Epithelial cell of prostate (primary cell): ENCODE data around the gene SPATA46.
"Not testable (repeated sequence)": the region's sequence is repeated elsewhere in the genome, so short reads cannot be mapped to it uniquely, and the experiment has no call there.

Experiments
- DNase-seq: peaks from one replicate; pipeline ENCODE4 v3.0.0-alpha.2; 2011; ENCODE audit warnings: low read depth, low spot score
- H3K27ac ChIP-seq: fragments of 450-650 bp; 2 replicates; pipeline ENCODE4 v1.5.1; 2017; ENCODE audit warnings: mild to moderate bottlenecking

Gene SPATA46, protein sequence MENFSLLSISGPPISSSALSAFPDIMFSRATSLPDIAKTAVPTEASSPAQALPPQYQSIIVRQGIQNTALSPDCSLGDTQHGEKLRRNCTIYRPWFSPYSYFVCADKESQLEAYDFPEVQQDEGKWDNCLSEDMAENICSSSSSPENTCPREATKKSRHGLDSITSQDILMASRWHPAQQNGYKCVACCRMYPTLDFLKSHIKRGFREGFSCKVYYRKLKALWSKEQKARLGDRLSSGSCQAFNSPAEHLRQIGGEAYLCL

DNA sequence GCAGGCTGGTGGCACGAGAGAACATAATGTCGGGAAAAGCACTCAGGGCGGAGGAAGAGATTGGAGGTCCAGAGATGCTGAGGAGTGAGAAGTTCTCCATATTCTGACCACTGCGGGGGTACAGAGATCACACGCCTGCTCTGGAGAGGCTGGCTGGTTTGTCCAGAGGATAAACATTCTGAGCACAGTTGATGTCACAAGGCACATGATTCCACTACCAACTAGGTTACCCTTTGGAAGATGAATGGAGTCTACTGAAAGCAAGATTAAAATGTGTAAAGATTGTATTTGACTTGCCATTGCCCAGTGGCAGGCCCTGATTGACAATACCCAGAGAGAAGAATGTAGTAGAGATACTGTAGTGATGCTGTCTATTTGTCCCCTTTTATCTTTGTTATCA, at the start of gene SPATA46:
SPATA46 (minus strand) TSS at position 164 of the 400 bp plus-strand sequence; CDS start at position 100, 64 bp downstream.
- no peak within 1 kb of the TSS for H3K27ac ChIP-seq
- no peak for DNase-seq

DNA sequence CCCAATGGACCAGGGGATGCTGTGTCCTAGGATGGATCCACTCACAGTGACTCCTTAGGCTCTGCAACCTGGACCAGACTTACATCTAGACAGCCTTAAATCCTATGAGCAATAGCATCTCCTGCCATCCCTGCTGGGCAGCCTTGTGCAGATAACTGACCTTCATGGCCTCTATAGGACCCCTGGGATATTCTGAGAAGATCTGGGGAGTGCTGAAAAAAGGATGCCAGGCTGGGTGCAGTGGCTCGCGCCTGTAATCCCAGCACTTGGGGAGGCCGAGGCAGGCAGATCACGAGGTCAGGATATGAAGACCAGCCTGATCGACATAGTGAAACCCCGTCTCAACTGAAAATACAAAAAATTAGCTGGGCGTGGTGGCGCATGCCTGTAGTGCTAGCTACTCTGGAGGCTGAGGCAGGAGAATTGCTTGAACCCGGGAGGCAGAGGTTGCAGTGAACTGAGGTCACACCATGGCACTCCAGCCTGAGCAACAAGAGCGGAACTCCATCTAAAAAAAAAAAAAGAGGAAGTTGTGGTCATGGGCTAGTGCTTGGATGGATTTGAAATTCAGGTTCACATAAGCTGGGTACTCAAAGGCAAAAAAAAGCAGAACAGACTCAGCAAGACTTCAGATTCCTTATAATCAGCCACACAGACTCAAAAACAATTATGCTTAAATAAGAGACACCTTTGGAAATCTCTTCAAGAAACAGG, 46.2 kb upstream of the SPATA46 start:
- H3K27ac ChIP-seq = no peak overlapping the region
- DNase-seq = no peak

- no peak for DNase-seq
- H3K27ac ChIP-seq = no peak overlapping the region
Observed at GRCh38 chr1:162421258-162422164, 44.9 kb upstream of the SPATA46 start.

GRCh38 chr1:162420120-162420519, 43.5 kb upstream of the SPATA46 start:
- H3K27ac ChIP-seq = peak overlapping the region; percentile 74

DNA sequence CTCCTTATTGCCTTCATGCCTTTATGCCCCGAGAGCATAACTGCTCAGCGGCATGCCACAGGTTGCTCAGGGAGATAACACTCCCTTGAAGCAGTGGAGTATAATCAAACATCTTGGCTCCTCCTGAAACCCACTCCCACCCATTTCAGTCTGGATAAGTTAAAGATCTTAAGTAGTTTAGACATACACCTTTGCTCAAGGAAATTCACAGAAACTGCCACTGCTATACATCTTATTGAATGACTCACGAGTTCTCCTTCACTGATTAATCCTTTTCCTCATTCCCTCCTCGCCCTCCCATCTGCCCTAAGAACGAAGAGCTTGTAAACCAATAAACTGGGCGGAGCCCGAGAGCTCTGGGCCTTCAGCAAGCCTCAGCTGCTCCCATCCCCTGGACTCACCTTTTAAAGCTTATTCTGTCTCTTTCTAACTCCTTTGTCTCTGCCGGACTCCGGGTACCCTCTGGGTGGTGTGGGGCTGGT, 42.8 kb upstream of the SPATA46 start:
- DNase-seq = peak; percentile 53
- H3K27ac ChIP-seq = peak overlapping the region; percentile 74

More at GRCh38 chr1:162420120-162420519, 43.5 kb upstream of the SPATA46 start:
- no peak for DNase-seq

DNA sequence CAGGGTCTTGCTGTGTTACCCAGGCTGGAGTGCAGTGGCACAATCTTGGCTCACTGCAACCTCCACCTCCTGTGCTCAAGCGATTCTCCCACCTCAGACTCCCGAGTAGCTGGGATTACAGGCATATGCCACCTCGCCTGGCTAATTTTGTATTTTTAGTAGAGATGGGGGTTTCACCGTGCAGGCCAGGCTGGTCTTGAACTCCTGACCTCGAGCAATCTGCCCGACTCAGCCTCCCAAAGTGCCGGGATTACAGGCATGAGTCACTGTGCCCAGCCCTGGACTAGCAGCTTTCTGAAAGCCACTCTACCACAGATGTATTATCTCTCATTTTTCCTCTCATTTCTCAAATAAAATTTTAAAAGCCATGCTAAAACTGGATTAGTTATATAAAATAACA, 41.9 kb upstream of the SPATA46 start:
- peak overlapping the region; percentile 74 for H3K27ac ChIP-seq
- DNase-seq = not testable (repeated sequence)

DNA sequence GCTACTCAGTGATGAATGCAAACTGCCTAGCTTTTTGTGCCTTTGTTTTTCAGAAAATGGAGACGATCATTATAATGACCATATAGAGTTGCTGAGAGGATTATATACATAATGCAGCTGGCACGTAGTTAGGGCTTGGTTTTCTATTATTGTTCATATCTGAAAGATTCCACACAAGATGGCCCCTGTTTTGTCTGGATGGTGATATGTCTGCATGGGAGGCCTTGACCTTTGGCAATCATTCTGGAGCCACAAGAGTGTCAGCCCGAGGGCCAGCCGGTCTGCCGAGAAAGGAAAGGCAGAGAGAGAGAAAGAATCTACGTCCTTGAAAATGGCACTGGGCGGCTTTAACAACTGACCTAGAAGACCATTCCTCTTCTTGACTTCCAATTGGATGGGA, 41.0 kb upstream of the SPATA46 start:
- DNase-seq = no peak
- H3K27ac ChIP-seq = no peak overlapping the region

GRCh38 chr1:162416909-162417308, 40.3 kb upstream of the SPATA46 start:
- no peak for DNase-seq
- H3K27ac ChIP-seq = no peak overlapping the region

GRCh38 chr1:162416215-162416614, 39.6 kb upstream of the SPATA46 start:
- H3K27ac ChIP-seq = no peak overlapping the region
- DNase-seq = no peak

DNA sequence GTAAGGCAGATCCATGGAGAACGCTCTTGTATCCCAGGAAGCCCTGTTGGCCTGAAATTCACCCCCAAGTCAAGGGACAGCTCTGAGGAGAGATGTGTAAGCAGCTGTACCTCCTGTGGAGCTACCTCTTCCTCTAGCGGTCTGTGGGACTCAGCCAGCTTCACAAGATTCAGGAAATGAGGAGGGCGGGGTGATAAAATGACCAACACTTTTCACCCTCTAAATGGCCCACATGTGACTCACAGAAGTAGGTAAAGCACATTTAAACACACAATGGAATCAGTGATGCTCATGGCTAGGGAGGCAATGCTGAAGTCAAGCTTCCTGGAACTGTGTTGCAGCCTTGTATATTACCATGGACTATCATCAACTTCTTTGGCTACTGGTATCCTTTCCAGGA, 35.3 kb upstream of the SPATA46 start, which contains the start of gene SH2D1B:
SH2D1B (minus strand) TSS at position 135 of the 400 bp plus-strand sequence; CDS start at position 15, 120 bp downstream.
- DNase-seq = no peak
- peak within 1 kb of the TSS; percentile 25 for H3K27ac ChIP-seq

DNA sequence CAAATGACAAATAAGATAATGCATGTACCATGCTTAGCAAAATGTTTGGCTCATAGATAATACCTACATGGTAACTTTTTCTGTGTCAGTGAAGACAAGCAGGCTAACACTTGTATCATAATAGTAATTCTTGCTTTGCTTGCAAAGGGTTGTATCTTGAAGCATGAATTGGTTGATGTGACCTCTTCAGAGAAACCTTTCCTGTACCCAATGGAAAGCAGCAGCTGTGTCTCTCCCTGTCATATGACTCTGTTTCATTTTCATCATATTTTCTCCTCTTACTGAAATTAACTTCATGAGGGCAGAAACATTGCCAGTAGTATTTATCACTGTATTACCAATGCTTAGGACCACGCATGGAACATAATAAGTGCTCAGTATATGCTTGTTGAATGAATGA, 30.9 kb upstream of the SPATA46 start:
- no peak for DNase-seq
- H3K27ac ChIP-seq = no peak overlapping the region

DNA sequence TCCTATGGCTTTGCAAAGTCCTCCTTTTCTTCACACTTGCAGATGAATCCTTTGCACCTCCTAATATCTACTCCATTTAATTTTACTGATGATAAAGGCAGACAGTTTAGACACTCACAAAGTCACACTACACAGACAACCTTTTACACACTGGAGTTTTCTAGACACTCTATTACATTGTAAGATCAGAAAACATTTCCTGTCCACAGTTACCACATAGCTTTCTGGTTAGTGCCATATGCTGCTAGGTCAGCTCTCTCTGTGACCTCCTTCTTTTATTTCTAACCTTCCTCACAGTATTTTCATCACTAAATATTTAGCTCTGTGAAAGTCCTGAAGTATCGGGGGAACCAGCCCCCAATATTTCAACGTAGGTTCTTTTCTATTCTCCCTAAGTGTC, 30.2 kb upstream of the SPATA46 start:
- H3K27ac ChIP-seq = no peak overlapping the region
- no peak for DNase-seq

DNA sequence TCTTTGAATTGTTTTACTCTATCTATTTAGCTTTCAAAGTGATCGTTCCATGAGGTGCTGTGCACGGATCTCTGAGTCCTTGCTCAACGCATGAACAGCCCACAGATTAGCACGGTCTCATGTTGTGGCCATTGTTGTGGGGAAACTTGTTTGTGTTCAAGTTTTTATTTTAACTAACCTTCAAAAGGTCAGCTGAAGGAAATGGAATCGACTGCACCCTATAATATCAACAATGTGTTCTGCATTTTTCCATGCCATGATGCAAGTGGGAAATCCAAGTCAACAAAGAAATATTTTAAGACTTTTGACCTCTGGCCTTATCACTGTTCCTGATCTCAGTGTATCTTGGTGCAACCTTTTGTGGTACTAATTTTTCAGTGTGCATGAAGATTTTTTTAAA, 29.1 kb upstream of the SPATA46 start:
- no peak for DNase-seq
- H3K27ac ChIP-seq = peak overlapping the region; percentile 13

GRCh38 chr1:162404550-162405160, 28.0 kb upstream of the SPATA46 start:
- no peak for DNase-seq
- peak overlapping the region; percentile 13 for H3K27ac ChIP-seq

GRCh38 chr1:162400790-162401355, 24.2 kb upstream of the SPATA46 start:
- no peak for DNase-seq
- H3K27ac ChIP-seq = no peak overlapping the region

- DNase-seq = no peak
- H3K27ac ChIP-seq = no peak overlapping the region
Observed at GRCh38 chr1:162398999-162399580, 22.4 kb upstream of the SPATA46 start.

DNA sequence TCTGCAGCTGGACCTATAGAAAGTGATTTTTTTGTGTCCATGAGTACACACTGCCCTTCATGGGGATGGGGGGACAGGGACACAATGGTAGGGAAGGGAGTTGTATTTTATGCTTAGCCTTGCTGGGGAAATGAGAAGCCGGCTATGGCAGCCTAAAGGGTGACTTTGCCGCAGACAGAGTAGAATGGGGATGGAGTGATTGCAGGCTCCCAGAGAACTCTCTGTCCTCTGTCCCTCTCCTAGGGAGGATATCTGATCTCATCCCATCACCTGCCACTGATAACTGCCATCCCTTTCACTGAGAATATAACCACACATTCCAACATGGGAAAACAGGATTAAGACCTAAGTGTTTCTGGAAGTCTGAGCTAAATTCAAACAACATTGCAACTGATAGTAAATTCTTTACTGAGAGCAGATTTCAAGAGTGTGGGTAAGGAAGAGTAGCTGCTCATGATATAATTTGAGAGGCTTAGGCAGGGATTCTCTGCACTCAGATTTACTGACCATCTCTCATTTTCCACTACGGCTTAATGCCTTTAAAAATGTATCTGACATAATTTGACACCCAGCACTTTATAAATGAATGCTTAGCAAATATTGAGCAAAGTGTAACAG, 21.4 kb upstream of the SPATA46 start:
- no peak overlapping the region for H3K27ac ChIP-seq
- DNase-seq = no peak

GRCh38 chr1:162397039-162397448, 20.4 kb upstream of the SPATA46 start:
- DNase-seq = no peak
- no peak overlapping the region for H3K27ac ChIP-seq
